ENCODE data around the gene HS6ST1. TPM values are rescaled to one million over a fixed set of nuclear protein-coding genes. Genes with fewer than 3 reads are reported as not detected.

HS6ST1 gene
- total and polyA plus RNA-seq, 2 of the 4 experiments (the other 2 are of a cell fraction) = 29.9 to 36.9 TPM

- Histone ChIP-seq H3K23ac (ENCODE audit: low read depth, low read length) (no peak overlapping the region; the same call in 1 of the 2 replicates), H2BK5ac (ENCODE audit: low read depth, low read length, poor library complexity, severe bottlenecking) (no peak overlapping the region), H2BK120ac (ENCODE audit: low read depth, low read length) (no peak overlapping the region), H3K27me3 (ENCODE audit: control insufficient read depth, insufficient read depth, low read length) (no peaks in the 10 kb centered on the region), H2BK20ac (ENCODE audit: low read depth, low read length) (no peak overlapping the region), H2AFZ (replicated peaks; ENCODE audit: low read length, poor library complexity) (no peak overlapping the region), H3K9me3 (ENCODE audit: control insufficient read depth, insufficient read depth, low read length) (no peaks in the 10 kb centered on the region), H4K5ac (ENCODE audit: low read depth, low read length) (no peak overlapping the region), H3K9me1 (ENCODE audit: insufficient read depth, low read length) (peaks cover 29% of the 10 kb centered on the region), H3K14ac (replicated peaks; ENCODE audit: low read depth, low read length) (no peak overlapping the region), H2AK9ac (replicated peaks; ENCODE audit: low read depth, low read length, poor library complexity) (no peak overlapping the region), H3K27ac (ENCODE audit: insufficient read depth, low read length) (no peak overlapping the region), H2AK5ac (ENCODE audit: low read depth, low read length) (0 out of 2 replicates have a peak overlapping the region, but pooled peaks have one; percentile 2), H3K9ac (ENCODE audit: low read depth, low read length) (no peak overlapping the region), H3K4me2 (ENCODE audit: low read depth, low read length) (no peak overlapping the region), H3K4me3 (ENCODE audit: insufficient read depth, low read depth, low read length) (no peak overlapping the region), H3K56ac (ENCODE audit: extremely low read depth, insufficient read depth, low read length) (no peak overlapping the region), H3K4ac (ENCODE audit: low read depth, low read length) (no peak overlapping the region; the same call in 1 of the 2 replicates), H4K8ac (ENCODE audit: low read depth in 2 of 2, low read length in 2 of 2) (no peak overlapping the region; a peak in 1 of 4 replicates), H4K20me1 (ENCODE audit: insufficient read depth, low read length) (peaks cover 87% of the 10 kb centered on the region), H3K4me1 (ENCODE audit: control insufficient read depth, insufficient read depth, low read length) (peaks cover 38% of the 10 kb centered on the region), H3K36me3 (ENCODE audit: control insufficient read depth, insufficient read depth, low read length) (peaks cover 28% of the 10 kb centered on the region; the same call in 1 of the 2 replicates), H2BK15ac (ENCODE audit: low read depth, low read length) (no peak overlapping the region), H4K91ac (ENCODE audit: insufficient read depth, low read depth, low read length) (no peak overlapping the region), H3K18ac (ENCODE audit: low read depth, low read length) (no peak overlapping the region), H3K79me1 (ENCODE audit: low read depth in 1 of 2, low read length in 2 of 2) (peaks cover 35 to 88% of the 10 kb centered on the region in 2 experiments)
- ATAC-seq (ENCODE audit: low read depth) (no peak), DNase-seq (no peak)
- POLR2A ChIA-PET (ENCODE audit: unreplicated experiment) = no interaction called here
- intact Hi-C loops (cut with micrococcal nuclease) = no loop called here
- BruUV-seq (replicated peaks) = no TSS peak
- no CpG with 5 or more reads among the region's 8 CpGs for WGBS, 2 experiments (ENCODE audit: extremely low coverage in 2 of 2, insufficient read length in 1 of 2)
- in situ Hi-C loops (cut with MboI; ENCODE audit: low sequenced_read_pairs) = no loop called here
- TF ChIP-seq RCOR1 (IDR thresholded peaks at IDR 0.05; ENCODE audit: insufficient replicate concordance, low read length) (no peak), FOS (IDR thresholded peaks at IDR 0.05; ENCODE audit: low read depth, low read length) (no peak), CEBPB (IDR thresholded peaks at IDR 0.05; ENCODE audit: low read depth, low read length) (no peak), MAFK (IDR thresholded peaks at IDR 0.05; ENCODE audit: low read depth, low read length) (no peak), CTCF (conservative IDR thresholded peaks at IDR 0.05; ENCODE audit: low read depth, low read length) (no peak), MXI1 (IDR thresholded peaks at IDR 0.05; ENCODE audit: borderline replicate concordance, low read depth, low read length) (no peak), CHD1 (IDR thresholded peaks at IDR 0.05; ENCODE audit: low read depth, low read length) (no peak), USF2 (IDR thresholded peaks at IDR 0.05; ENCODE audit: low read depth, low read length) (no peak), ELK1 (IDR thresholded peaks at IDR 0.05; ENCODE audit: borderline replicate concordance, low read depth, low read length) (no peak)
- dilution Hi-C loops (cut with HindIII; ENCODE audit: low sequenced_read_pairs, unreplicated experiment) = no loop called here
- CTCF ChIA-PET = no interaction called here
Observed at GRCh38 chr2:128293426-128293755, 25.3 kb downstream of the HS6ST1 start.

Data from IMR-90 (cell line).